HFF-Myc (cell line): Measurements from ENCODE around the gene LRFN4.
"Not testable (repeated sequence)": the region's sequence is repeated elsewhere in the genome, so short reads cannot be mapped to it uniquely, and the experiment has no call there.

ENCODE experiments used
- DNase-seq: peaks from one replicate; pipeline ENCODE4 v3.0.0-alpha.2; 2011; ENCODE audit warnings: low read depth; ENCODE audit errors: extremely low read depth
- H3K4me3 ChIP-seq: replicated peaks from 2 replicates; pipeline ENCODE4 v1.5.1; 2011; ENCODE audit warnings: low read depth, mild to moderate bottlenecking, control low read depth, low read length
- TF ChIP-seq, protein P1 (sequence below): IDR thresholded peaks from 2 replicates; pipeline ENCODE4 v1.5.1; 2012; ENCODE audit warnings: mild to moderate bottlenecking, low read depth, low read length, control low read depth; ENCODE audit errors: missing control alignments

LRFN4 gene

DNA sequence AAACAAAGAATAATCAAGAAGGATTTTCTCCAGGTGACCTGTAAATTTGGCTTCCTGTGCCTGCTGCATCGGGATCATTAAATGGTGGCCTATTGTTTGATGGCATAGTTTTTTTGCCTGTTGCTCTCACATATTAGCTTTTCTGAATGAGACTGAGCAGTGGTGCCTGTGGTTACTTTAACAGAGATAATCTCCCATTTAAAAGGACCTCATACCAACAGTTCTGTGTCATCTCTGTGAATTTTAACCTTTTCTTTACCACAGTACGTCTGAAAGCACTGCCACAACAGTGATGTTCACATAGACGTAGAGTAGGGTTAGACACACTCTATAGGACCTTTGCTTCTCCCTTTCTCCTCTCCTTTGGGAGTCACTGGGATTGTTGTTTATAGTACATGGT is 36.5 kb upstream of the LRFN4 start:
- H3K4me3 ChIP-seq, result no peak overlapping the region
- TF ChIP-seq, protein P1, sequence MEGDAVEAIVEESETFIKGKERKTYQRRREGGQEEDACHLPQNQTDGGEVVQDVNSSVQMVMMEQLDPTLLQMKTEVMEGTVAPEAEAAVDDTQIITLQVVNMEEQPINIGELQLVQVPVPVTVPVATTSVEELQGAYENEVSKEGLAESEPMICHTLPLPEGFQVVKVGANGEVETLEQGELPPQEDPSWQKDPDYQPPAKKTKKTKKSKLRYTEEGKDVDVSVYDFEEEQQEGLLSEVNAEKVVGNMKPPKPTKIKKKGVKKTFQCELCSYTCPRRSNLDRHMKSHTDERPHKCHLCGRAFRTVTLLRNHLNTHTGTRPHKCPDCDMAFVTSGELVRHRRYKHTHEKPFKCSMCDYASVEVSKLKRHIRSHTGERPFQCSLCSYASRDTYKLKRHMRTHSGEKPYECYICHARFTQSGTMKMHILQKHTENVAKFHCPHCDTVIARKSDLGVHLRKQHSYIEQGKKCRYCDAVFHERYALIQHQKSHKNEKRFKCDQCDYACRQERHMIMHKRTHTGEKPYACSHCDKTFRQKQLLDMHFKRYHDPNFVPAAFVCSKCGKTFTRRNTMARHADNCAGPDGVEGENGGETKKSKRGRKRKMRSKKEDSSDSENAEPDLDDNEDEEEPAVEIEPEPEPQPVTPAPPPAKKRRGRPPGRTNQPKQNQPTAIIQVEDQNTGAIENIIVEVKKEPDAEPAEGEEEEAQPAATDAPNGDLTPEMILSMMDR, result no peak
- no peak for DNase-seq

DNA sequence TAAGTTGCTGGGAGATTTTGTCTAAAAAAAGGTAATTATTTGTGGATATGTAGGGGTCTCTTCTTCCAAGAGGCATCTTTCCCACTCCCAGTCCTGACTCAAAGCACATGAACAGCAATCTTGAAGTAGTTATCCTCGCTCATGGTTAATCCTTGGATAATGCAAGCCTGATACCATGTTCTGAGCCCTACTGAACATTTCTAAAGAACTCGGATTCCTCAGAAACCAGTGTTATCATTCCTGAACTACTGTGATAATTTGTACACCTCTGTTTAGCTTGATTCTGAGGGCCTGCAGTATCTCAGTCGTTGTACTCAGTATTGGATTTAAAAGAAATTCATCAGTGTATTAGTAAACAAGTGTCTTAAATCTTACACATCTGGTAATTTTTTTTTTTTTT is 36.0 kb upstream of the LRFN4 start:
- no peak for DNase-seq
- TF ChIP-seq, protein P1, result no peak
- no peak overlapping the region for H3K4me3 ChIP-seq

DNA sequence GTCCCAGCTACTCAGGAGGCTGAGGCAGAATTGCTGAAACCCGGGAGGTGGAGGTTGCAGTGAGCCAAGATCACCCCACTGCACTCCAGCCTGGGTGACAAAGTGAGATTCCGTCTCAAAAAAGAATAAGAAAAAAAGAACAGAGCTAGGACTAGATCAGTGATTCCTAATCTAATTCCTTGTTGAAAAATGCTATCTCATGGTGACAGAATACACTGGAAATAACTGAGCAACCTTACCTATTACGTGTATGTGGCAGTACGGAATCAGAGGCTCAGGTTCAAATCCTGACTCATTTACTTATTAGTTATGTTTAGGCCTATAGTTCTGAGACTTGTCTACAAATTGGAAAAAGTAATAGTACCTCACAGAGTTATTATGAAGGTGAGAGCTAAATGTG is 33.2 kb upstream of the LRFN4 start:
- TF ChIP-seq, protein P1, result no peak
- DNase-seq, result no peak
- no peak overlapping the region for H3K4me3 ChIP-seq

DNA sequence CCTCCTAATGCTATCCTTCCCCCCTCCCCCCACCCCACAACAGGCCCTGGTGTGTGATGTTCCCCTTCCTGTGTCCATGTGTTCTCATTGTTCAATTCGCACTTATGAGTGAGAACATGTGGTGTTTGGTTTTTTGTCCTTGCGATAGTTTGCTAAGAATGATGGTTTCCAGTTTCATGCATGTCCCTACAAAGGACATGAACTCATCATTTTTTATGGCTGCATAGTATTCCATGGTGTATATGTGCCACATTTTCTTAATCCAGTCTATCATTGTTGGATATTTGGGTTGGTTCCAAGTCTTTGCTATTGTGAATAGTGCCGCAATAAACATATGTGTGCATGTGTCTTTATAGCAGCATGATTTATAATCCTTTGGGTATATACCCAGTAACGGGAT is 32.3 kb upstream of the LRFN4 start:
- H3K4me3 ChIP-seq, DNase-seq: not testable (repeated sequence)

DNA sequence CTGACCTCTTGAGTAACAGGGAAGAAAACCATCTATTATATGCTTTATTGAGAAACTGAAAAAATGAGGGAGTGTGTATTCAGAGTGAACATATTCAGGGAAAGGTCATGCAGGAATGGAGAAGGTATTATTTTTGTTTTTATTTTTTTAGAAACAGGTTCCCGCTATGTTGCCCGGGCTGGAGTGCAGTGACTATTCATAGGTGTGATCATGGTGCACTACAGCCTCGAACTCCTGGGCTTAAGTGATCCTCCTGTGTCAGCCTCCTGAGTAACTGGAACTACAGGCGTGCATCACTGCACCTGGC is 22.4 kb upstream of the LRFN4 start:
- no peak overlapping the region for H3K4me3 ChIP-seq
- TF ChIP-seq, protein P1, result no peak
- no peak for DNase-seq

DNA sequence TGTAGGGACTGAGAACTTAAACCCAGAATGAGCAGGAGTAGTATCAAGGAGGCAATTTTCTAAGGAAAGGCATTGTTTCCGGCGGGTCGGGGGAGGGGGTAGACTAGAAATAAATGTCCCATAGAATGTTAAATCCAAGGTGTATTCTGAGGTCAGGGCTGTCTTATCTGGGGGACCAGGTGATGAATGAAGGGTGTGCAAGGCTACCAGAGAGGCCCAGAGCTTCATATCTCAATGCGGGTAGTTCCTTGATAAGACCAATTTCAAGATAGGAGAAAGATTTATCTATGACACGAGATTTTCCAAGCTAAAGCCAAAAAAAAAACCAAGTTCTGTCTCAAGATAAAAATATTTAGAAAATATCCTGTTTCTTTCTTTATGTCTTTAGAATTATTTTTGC is 21.9 kb upstream of the LRFN4 start:
- DNase-seq, result no peak
- TF ChIP-seq, protein P1, result no peak
- no peak overlapping the region for H3K4me3 ChIP-seq

DNA sequence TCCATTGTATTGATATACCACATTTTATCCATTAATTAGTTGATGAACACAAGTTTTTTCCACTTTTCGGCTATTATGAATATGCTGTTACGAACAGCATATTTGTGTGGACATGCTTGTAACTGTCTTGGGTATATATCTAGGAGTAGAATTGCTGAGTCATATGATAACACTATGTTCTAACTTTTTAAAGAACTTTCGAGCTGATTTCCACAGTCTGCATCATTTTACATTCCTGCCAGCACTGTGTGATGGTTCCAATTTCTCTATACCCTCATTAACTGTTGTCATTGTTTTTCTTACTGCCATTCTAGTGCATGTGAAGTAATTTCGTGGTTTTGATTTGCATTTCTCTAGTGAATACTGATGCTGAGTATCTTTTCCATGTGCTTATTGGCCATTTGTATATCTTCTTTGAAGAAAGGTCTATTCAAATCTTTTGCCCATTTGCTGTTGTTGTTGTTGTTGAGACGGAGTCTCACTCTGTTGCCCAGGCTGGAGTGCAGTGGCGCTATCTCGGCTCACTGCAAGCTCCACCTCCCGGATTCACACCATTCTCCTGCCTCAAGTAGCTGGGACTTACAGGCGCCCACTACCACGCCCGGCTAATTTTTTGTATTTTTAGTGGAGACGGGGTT is 21.0 kb upstream of the LRFN4 start:
- no peak overlapping the region for H3K4me3 ChIP-seq

More for the DNA sequence above, 21.0 kb upstream of the LRFN4 start:
- DNase-seq, result no peak
- TF ChIP-seq, protein P1, result no peak
